CD4-positive, alpha-beta T cell treated with Interleukin-6 for 4 hours (primary cell): Measurements from ENCODE around the gene CHRNG.
"Not testable (repeated sequence)": the region's sequence is repeated elsewhere in the genome, so short reads cannot be mapped to it uniquely, and the experiment has no call there.

Experiments
- DNase-seq: peaks from one replicate; pipeline ENCODE4 v3.0.0-alpha.2; 2020; ENCODE audit warnings: mixed read lengths

Gene CHRNG

GRCh38 chr2:232545511-232546375, 6.3 kb downstream of the CHRNG start:
- no peak for DNase-seq

GRCh38 chr2:232547991-232548390, 8.5 kb downstream of the CHRNG start:
- DNase-seq, result no peak

GRCh38 chr2:232549655-232550353, 10.3 kb downstream of the CHRNG start:
- DNase-seq, result no peak

- peak; percentile 93 for DNase-seq
These were observed 11.1 kb downstream of the CHRNG start, which contains the start of the genes EIF4E2 and TIGD1 for GRCh38 chr2:232550354-232551249. TSS of gene EIF4E2 (plus strand) at chr2:232550689. CDS start at chr2:232550725, 36 bp downstream. TSS of gene TIGD1 (minus strand) at chr2:232550557. CDS start at chr2:232549882, 675 bp downstream.

GRCh38 chr2:232551250-232551638, 11.8 kb downstream of the CHRNG start:
- no peak for DNase-seq

GRCh38 chr2:232551776-232552175, 12.3 kb downstream of the CHRNG start:
- DNase-seq, result no peak

GRCh38 chr2:232556426-232556825, 16.9 kb downstream of the CHRNG start:
- no peak for DNase-seq

GRCh38 chr2:232562515-232563151, 23.1 kb downstream of the CHRNG start:
- no peak for DNase-seq

GRCh38 chr2:232563580-232563979, 24.1 kb downstream of the CHRNG start:
- DNase-seq, result no peak

- no peak for DNase-seq
These were observed 28.2 kb downstream of the CHRNG start for GRCh38 chr2:232567721-232568120.

- no peak for DNase-seq
These were observed 28.7 kb downstream of the CHRNG start for GRCh38 chr2:232568161-232568560.

- DNase-seq, result no peak
These were observed 30.0 kb downstream of the CHRNG start for GRCh38 chr2:232569541-232569940.

GRCh38 chr2:232570481-232570880, 31.0 kb downstream of the CHRNG start:
- not testable (repeated sequence) for DNase-seq

- no peak for DNase-seq
These were observed 31.6 kb downstream of the CHRNG start for GRCh38 chr2:232571026-232571474.

GRCh38 chr2:232573042-232573441, 33.5 kb downstream of the CHRNG start:
- DNase-seq, result no peak

- no peak for DNase-seq
These were observed 34.4 kb downstream of the CHRNG start for GRCh38 chr2:232573771-232574435.

GRCh38 chr2:232574674-232575403, 35.3 kb downstream of the CHRNG start:
- no peak for DNase-seq

GRCh38 chr2:232575404-232575746, 35.9 kb downstream of the CHRNG start:
- no peak for DNase-seq

GRCh38 chr2:232576995-232577394, 37.5 kb downstream of the CHRNG start:
- no peak for DNase-seq

GRCh38 chr2:232577841-232578240, 38.3 kb downstream of the CHRNG start:
- no peak for DNase-seq

GRCh38 chr2:232578626-232579025, 39.1 kb downstream of the CHRNG start:
- DNase-seq, result no peak
